HG03095 (cell line): ENCODE data around the gene S1PR2.

Experiments used
- ATAC-seq: cut with Tn5 transposase; IDR thresholded peaks from one replicate; pipeline ENCODE4 v1.9.1; 2021; ENCODE audit warnings: moderate library complexity; ENCODE audit not compliant: unreplicated experiment

S1PR2 gene, protein sequence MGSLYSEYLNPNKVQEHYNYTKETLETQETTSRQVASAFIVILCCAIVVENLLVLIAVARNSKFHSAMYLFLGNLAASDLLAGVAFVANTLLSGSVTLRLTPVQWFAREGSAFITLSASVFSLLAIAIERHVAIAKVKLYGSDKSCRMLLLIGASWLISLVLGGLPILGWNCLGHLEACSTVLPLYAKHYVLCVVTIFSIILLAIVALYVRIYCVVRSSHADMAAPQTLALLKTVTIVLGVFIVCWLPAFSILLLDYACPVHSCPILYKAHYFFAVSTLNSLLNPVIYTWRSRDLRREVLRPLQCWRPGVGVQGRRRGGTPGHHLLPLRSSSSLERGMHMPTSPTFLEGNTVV

GRCh38 chr19:10230861-10231611 is at the start of gene S1PR2:
S1PR2 (minus strand) TSS chr19:10231331; CDS start chr19:10224905, 6,426 bp downstream.
- no peak for ATAC-seq

- ATAC-seq = no peak
Measured at GRCh38 chr19:10279737-10280442, 48.8 kb upstream of the S1PR2 start.

DNA sequence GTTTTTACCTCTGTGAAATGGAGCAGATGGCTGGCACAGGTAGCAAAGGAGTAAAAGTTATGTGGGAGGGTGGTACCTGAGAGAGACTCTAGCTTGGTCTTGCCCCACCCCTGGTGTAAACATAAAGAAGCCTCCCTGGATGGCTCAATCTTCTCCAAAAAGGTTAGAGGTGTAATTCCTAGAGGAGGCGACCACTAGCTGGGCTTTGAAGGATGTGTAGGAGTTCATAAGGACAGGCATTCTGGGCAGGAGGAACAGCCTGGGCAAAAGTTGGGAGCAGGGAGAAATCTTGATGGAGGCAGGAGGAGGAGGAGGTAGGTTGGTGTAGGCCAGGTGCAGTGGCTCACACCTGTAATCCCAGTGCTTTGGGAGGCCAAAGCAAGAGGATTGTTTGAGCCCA is 47.8 kb upstream of the S1PR2 start:
- ATAC-seq = no peak

DNA sequence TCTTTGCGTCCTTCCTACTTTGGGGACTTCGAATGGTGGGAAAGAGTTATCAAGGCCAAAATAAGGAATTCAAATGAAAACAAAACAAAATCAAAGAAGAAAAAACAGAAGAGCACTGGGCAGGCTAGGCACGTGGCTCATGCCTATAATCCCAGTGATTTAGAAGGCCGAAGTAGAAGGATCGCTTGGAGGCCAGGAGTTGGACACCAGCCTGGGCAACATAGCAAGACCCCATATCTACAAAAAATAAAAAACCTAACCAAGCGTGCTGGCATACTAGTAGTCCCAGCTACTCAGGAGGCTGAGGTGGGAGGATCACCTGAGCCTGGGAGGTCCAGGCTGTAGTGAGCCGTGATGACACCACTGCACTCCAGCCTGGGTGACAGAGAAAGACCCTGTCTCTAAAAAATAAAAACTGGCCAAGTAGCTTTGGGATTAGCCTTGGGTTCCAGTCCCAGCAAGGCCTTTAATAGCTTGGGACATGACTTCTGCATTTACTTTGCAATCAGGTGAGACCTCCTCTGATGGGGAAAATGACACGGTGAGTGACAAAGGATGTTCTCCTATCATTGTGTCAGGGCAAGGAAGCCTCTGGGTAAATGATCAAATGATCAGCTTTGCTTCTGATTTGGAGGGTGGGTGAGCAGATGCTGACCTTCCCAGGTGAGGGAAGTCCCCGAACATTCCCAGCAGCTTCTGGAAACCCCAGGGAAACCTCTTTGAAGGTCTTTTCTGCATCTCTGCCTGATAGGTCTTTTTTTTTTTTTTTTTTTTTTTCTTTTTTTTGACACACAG is 46.9 kb upstream of the S1PR2 start:
- ATAC-seq = no peak

- ATAC-seq = no peak
Measured at GRCh38 chr19:10274589-10274988, 43.5 kb upstream of the S1PR2 start.

DNA sequence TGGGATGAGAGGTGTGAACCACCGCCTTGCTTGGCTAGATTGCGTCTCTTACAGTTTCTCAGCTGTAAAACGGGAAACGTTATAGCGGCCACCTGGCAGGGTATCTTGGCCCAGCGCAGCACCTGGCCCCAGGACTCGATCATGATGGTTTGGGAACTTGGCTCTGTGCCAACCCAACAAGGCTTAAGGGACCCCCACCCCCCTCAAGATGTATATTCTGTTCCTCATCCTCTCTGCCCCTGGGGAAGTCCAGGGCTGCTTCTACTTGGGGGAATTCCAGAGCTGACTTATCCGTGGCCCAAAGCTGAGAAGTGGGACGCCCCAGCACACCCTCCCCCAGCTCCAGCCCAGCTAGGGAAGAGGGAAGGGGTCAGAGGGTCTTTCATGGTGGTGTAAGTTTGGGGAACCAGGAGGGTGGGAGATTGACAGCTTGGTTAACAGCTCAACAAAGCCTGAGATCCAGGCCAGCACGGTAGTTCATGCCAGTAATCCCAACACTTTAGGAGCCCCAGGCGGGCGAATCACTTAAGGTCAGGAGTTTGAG is 40.5 kb upstream of the S1PR2 start:
- peak; percentile 9 for ATAC-seq

- ATAC-seq = peak; percentile 44
Measured at GRCh38 chr19:10270616-10271394, 39.7 kb upstream of the S1PR2 start, which contains the start of gene ICAM1. ICAM1 (plus strand) TSS chr19:10271120; CDS start chr19:10271160, 40 bp downstream.

DNA sequence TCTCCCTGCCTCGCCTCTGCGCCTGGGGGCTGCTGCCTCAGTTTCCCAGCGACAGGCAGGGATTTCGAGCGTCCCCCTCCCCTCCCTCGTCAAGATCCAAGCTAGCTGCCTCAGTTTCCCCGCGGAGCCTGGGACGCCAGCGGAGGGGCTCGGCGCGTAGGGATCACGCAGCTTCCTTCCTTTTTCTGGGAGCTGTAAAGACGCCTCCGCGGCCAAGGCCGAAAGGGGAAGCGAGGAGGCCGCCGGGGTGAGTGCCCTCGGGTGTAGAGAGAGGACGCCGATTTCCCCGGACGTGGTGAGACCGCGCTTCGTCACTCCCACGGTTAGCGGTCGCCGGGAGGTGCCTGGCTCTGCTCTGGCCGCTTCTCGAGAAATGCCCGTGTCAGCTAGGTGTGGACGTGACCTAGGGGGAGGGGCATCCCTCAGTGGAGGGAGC is 39.1 kb upstream of the S1PR2 start:
- ATAC-seq = no peak

DNA sequence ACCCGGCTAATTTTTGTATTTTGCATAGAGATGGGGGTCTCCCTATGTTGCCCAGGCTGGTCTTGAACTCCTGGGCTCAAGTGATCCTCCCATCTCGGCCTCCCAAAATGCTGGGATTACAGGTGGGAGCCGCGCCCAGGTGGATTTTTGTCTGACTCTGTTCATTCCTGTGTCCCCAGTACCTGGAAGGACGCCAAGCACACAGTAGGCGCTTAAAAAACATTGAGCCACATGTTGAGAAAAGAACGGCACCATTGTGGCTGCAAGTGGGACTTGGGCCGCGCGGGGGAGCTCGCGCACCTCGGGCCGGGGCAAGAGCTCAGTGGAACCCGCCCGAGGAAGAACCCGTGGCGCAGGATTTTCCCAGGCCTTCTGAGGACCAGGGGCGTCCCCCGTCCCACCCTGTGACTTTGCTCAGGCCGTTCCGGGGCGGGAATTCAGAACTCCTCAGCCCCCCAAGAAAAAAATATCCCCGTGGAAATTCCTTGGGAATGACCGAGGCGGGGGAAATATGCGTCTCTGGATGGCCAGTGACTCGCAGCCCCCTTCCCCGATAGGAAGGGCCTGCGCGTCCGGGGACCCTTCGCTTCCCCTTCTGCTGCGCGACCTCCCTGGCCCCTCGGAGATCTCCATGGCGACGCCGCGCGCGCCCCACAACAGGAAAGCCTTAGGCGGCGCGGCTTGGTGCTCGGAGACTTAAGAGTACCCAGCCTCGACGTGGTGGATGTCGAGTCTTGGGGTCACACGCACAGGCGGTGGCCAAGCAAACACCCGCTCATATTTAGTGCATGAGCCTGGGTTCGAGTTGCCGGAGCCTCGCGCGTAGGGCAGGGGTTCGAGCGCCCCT is 38.4 kb upstream of the S1PR2 start:
- ATAC-seq = no peak

GRCh38 chr19:10268071-10268470 is 36.9 kb upstream of the S1PR2 start:
- ATAC-seq = no peak

DNA sequence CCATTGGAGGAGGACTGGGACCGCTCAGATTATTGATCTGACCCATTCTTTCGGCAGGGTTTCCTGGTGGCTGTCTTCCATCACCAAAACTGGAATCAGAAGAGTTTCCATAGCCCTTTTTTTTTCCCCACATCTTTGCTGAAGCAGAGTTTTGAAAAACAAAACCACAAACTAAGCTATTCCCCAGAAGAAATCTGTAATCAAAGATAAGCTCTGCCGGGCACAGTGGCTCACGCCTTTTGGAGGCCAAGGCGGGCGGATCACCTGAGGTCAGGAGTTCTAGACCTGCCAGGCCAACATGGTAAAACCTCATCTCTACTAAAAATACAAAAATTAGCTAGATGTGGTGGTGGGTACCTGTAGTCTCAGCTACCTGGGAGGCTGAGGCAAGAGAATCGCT is 35.6 kb upstream of the S1PR2 start:
- ATAC-seq = no peak

DNA sequence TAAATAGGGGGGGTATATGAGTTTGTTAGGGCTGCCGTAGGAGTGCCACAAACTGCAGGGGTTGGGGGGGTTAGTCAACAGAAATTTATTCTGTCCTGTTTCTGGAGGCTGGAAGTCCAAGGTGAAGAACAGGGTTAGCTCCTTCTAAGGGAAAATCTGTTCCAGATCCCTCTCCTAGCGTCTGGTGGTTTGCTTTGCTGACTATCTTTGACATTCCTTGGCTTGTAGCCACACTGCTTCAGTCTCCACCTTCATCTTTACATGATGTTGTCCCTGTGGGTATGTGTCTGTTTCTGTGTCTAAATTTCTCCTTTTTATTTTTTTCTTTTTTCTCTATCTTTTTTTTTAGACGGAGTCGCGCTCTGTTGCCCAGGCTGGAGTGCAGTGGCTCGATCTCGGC is 31.6 kb upstream of the S1PR2 start:
- no peak for ATAC-seq

- no peak for ATAC-seq
Measured at GRCh38 chr19:10260141-10260584, 29.0 kb upstream of the S1PR2 start.

DNA sequence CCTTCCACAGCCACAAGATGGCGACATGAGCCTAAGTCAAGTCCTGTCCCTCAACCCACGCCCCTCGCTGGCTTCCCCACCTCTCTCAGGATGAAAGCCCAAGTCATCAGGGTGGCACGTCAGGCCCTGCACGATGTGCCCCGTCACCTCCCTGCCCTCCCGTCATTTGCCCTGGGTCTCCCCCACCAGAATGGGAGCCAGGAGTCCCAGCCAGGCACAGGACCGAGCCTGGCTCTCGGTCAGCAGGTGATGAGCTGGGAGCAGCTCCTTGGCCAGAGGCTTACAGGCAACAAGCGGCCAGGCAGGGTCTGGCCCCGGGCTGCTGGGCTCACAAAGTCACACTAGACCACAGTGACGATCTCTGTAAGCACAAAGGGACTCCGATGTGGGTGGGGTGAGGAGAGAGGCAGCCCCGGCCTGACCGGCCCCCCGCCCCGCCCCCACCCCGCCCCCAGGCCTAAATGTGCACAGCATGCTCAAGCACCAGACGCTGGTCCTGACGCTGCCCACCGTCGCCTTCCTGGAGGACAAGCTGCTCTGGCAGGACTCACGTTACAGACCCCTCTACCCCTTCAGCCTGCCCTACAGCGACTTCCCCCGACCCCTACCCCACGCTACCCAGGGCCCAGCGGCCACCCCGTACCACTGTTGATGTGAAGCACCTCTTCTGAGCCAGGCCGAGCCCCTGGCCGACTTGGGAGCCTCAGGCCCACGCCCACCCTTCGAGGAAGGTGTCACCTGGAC is 28.2 kb upstream of the S1PR2 start:
- ATAC-seq = no peak

GRCh38 chr19:10258080-10258710 is 27.1 kb upstream of the S1PR2 start:
- no peak for ATAC-seq

GRCh38 chr19:10256970-10257615 is 26.0 kb upstream of the S1PR2 start:
- ATAC-seq = no peak

GRCh38 chr19:10256551-10256950 is 25.4 kb upstream of the S1PR2 start:
- ATAC-seq = no peak
